Measurements from ENCODE around the gene ASPRV1.

The ASPRV1 gene

GRCh38 chr2:69986691-69987090, 25.3 kb upstream of the ASPRV1 start:
- Histone ChIP-seq H3K4me3 (ENCODE audit: low read depth, low read length) (no peak overlapping the region), H3K36me3 (replicated peaks) (no peaks in the 10 kb centered on the region), H3K27me3 (replicated peaks) (no peaks in the 10 kb centered on the region), H3K27ac (no peak overlapping the region)
- in situ Hi-C loops (cut with HindIII; ENCODE audit: low pct_ligation_motif_present, low sequenced_read_pairs): no loop called here
- TF ChIP-seq CTCF (IDR thresholded peaks at IDR 0.05; ENCODE audit: low read depth, low read length, missing control alignments): no peak
- no peak for DNase-seq

GRCh38 chr2:69985688-69986087, 24.3 kb upstream of the ASPRV1 start:
- in situ Hi-C loops (cut with HindIII; ENCODE audit: low pct_ligation_motif_present, low sequenced_read_pairs): no loop called here
- no peak for TF ChIP-seq CTCF (IDR thresholded peaks at IDR 0.05; ENCODE audit: low read depth, low read length, missing control alignments)
- Histone ChIP-seq H3K27ac (no peak overlapping the region), H3K27me3 (replicated peaks) (no peaks in the 10 kb centered on the region), H3K36me3 (replicated peaks) (no peaks in the 10 kb centered on the region), H3K4me3 (ENCODE audit: low read depth, low read length) (no peak overlapping the region)
- DNase-seq: no peak

- no peak for DNase-seq
- no peak for TF ChIP-seq CTCF (IDR thresholded peaks at IDR 0.05; ENCODE audit: low read depth, low read length, missing control alignments)
- H3K27me3 ChIP-seq (replicated peaks): no peaks in the 10 kb centered on the region
- no peak overlapping the region for H3K27ac ChIP-seq
- no peak overlapping the region for H3K4me3 ChIP-seq (ENCODE audit: low read depth, low read length)
- in situ Hi-C loops (cut with HindIII; ENCODE audit: low pct_ligation_motif_present, low sequenced_read_pairs): no loop called here
- H3K36me3 ChIP-seq (replicated peaks): no peaks in the 10 kb centered on the region
Observed at GRCh38 chr2:69985216-69985615, 23.8 kb upstream of the ASPRV1 start.

- Histone ChIP-seq H3K4me3 (ENCODE audit: low read depth, low read length) (no peak overlapping the region), H3K27me3 (replicated peaks) (no peaks in the 10 kb centered on the region), H3K27ac (no peak overlapping the region), H3K36me3 (replicated peaks) (no peaks in the 10 kb centered on the region)
- DNase-seq: no peak
- no peak for TF ChIP-seq CTCF (IDR thresholded peaks at IDR 0.05; ENCODE audit: low read depth, low read length, missing control alignments)
- in situ Hi-C loops (cut with HindIII; ENCODE audit: low pct_ligation_motif_present, low sequenced_read_pairs): no loop called here
Observed at GRCh38 chr2:69983392-69983966, 22.0 kb upstream of the ASPRV1 start.

- no peak overlapping the region for H3K27ac ChIP-seq
Observed at GRCh38 chr2:69979902-69980807, 18.7 kb upstream of the ASPRV1 start.

More at GRCh38 chr2:69979902-69980807, 18.7 kb upstream of the ASPRV1 start:
- in situ Hi-C loops (cut with HindIII; ENCODE audit: low pct_ligation_motif_present, low sequenced_read_pairs): no loop called here
- TF ChIP-seq CTCF (IDR thresholded peaks at IDR 0.05; ENCODE audit: low read depth, low read length, missing control alignments): no peak
- no peaks in the 10 kb centered on the region for H3K27me3 ChIP-seq (replicated peaks)
- H3K36me3 ChIP-seq (replicated peaks): no peaks in the 10 kb centered on the region
- no peak for DNase-seq
- H3K4me3 ChIP-seq (ENCODE audit: low read depth, low read length): no peak overlapping the region
